SK-N-SH treated with all-trans-retinoic acid at 6 μM for 48 hours (cell line): ENCODE measurements around the gene VAMP5.

ENCODE experiments used
- ATAC-seq: fragments of 200-7000 bp; cut with Tn5 transposase; 3 replicates; pipeline ENCODE4 v1.9.1; 2020; ENCODE audit warnings: mild to moderate bottlenecking, moderate library complexity
- BACH2 ChIP-seq: fragments of 250-450 bp; sonication (Bioruptor Pico); IDR thresholded peaks from 2 replicates; pipeline ENCODE4 v1.9.0; 2021; ENCODE audit warnings: mild to moderate bottlenecking, borderline replicate concordance
- CSDC2 ChIP-seq: fragments of 250-450 bp; sonication (Bioruptor Pico); IDR thresholded peaks from 2 replicates; pipeline ENCODE4 v1.5.0; 2020; ENCODE audit warnings: mild to moderate bottlenecking, moderate library complexity
- ESRRG ChIP-seq: fragments of 250-450 bp; sonication (Bioruptor Pico); IDR thresholded peaks from 2 replicates; pipeline ENCODE4 v1.6.1; 2021; ENCODE audit warnings: mild to moderate bottlenecking
- ISL1 ChIP-seq: fragments of 250-450 bp; sonication (Bioruptor Pico); IDR thresholded peaks from 2 replicates; pipeline ENCODE4 v2.1.2; 2022; ENCODE audit warnings: mild to moderate bottlenecking, moderate library complexity
- OSR1 ChIP-seq: fragments of 250-450 bp; sonication (Bioruptor Pico); IDR thresholded peaks from 2 replicates; pipeline ENCODE4 v1.8.0; 2022; ENCODE audit warnings: moderate library complexity, mild to moderate bottlenecking, inconsistent platforms
- PPARA ChIP-seq: fragments of 250-450 bp; sonication (Bioruptor Pico); IDR thresholded peaks from 2 replicates; pipeline ENCODE4 v1.5.0; 2020; ENCODE audit warnings: mild to moderate bottlenecking, borderline replicate concordance
- SNAI2 ChIP-seq: fragments of 250-450 bp; sonication (Bioruptor Pico); IDR thresholded peaks from 2 replicates; pipeline ENCODE4 v1.5.0; 2020; ENCODE audit warnings: mild to moderate bottlenecking, moderate library complexity
- TCF4 ChIP-seq: fragments of 250-450 bp; sonication (Bioruptor Pico); IDR thresholded peaks from 2 replicates; pipeline ENCODE4 v1.8.0; 2021; ENCODE audit warnings: mild to moderate bottlenecking, moderate library complexity, borderline replicate concordance
- TOX ChIP-seq: fragments of 250-450 bp; sonication (Bioruptor Pico); IDR thresholded peaks from 2 replicates; pipeline ENCODE4 v1.8.0; 2021; ENCODE audit warnings: mild to moderate bottlenecking, moderate library complexity, borderline replicate concordance
- ZC3H10 ChIP-seq: fragments of 250-450 bp; sonication (Bioruptor Pico); IDR thresholded peaks from 2 replicates; pipeline ENCODE4 v1.5.1; 2021; ENCODE audit warnings: mild to moderate bottlenecking, moderate library complexity
- ZFP3 ChIP-seq: fragments of 250-450 bp; sonication (Bioruptor Pico); IDR thresholded peaks from 2 replicates; pipeline ENCODE4 v1.5.0; 2020; ENCODE audit warnings: mild to moderate bottlenecking, moderate library complexity
- ZFP30 ChIP-seq: fragments of 450-650 bp; formaldehyde crosslinking; IDR thresholded peaks from 2 replicates; pipeline ENCODE4 v1.5.0; 2022; ENCODE audit warnings: mild to moderate bottlenecking, moderate library complexity
- ZNF565 ChIP-seq: fragments of 450-650 bp; formaldehyde crosslinking; conservative IDR thresholded peaks from 2 replicates; pipeline ENCODE4 v1.5.0; 2020; ENCODE audit warnings: low read depth, mild to moderate bottlenecking, moderate library complexity
- ZNF70 ChIP-seq: fragments of 450-650 bp; formaldehyde crosslinking; IDR thresholded peaks from 2 replicates; pipeline ENCODE4 v1.5.0; 2020; ENCODE audit warnings: mild to moderate bottlenecking, moderate library complexity
- ZNF8 ChIP-seq: fragments of 450-650 bp; formaldehyde crosslinking; IDR thresholded peaks from 2 replicates; pipeline ENCODE4 v1.5.0; 2020; ENCODE audit warnings: mild to moderate bottlenecking, moderate library complexity
- TF ChIP-seq, protein P1 (sequence below): fragments of 250-450 bp; sonication (Bioruptor Pico); IDR thresholded peaks from 2 replicates; pipeline ENCODE4 v1.5.1; 2020; ENCODE audit warnings: low read depth, mild to moderate bottlenecking, moderate library complexity
- TF ChIP-seq, protein P2 (sequence below): fragments of 250-450 bp; sonication (Bioruptor Pico); IDR thresholded peaks from 2 replicates; pipeline ENCODE4 v1.5.0; 2020; ENCODE audit warnings: mild to moderate bottlenecking, moderate library complexity
- TF ChIP-seq, protein P3 (sequence below): fragments of 250-450 bp; sonication (Bioruptor Pico); IDR thresholded peaks from 2 replicates; pipeline ENCODE4 v1.8.0; 2021; ENCODE audit warnings: low read depth, mild to moderate bottlenecking, moderate library complexity, borderline replicate concordance
- TF ChIP-seq, protein P4 (sequence below): fragments of 250-450 bp; sonication (Bioruptor Pico); IDR thresholded peaks from 2 replicates; pipeline ENCODE4 v1.5.1; 2021; ENCODE audit warnings: mild to moderate bottlenecking, moderate library complexity
- TF ChIP-seq, protein P5 (sequence below): fragments of 250-450 bp; sonication (Bioruptor Pico); IDR thresholded peaks from 2 replicates; pipeline ENCODE4 v1.8.0; 2020; ENCODE audit warnings: mild to moderate bottlenecking, moderate library complexity, borderline replicate concordance

VAMP5 gene

DNA sequence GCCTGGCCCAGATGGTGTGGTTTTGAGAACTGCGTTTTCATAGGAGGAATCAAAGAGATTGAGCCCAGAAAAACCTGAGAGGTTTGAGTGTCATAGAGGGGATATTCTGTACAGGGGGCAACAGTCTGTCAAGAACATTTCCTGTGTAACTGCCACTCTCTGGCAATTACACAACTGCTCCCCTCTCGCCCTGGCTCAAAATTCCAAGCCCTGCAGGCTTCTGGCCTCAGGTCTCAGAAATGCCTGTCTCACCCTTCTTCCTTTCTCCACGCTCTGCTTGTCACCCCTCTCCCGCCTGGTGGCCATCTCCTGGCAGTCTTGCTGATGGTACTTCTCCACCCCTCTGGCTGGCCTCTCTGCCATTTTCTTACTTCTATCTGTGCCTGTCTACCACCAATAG lies 4.0 kb downstream of the VAMP5 start:
- no peak for TF ChIP-seq ZNF70 (CRISPR knock-in tag)
- TF ChIP-seq SNAI2 = no peak
- no peak for TF ChIP-seq ZNF8 (CRISPR knock-in tag)
- TF ChIP-seq ESRRG (CRISPR knock-in tag) = no peak
- TF ChIP-seq, protein P1, sequence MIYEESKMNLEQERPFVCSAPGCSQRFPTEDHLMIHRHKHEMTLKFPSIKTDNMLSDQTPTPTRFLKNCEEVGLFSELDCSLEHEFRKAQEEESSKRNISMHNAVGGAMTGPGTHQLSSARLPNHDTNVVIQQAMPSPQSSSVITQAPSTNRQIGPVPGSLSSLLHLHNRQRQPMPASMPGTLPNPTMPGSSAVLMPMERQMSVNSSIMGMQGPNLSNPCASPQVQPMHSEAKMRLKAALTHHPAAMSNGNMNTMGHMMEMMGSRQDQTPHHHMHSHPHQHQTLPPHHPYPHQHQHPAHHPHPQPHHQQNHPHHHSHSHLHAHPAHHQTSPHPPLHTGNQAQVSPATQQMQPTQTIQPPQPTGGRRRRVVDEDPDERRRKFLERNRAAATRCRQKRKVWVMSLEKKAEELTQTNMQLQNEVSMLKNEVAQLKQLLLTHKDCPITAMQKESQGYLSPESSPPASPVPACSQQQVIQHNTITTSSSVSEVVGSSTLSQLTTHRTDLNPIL (CRISPR knock-in tag) = no peak
- no peak for TF ChIP-seq PPARA (CRISPR knock-in tag)
- TF ChIP-seq, protein P2, sequence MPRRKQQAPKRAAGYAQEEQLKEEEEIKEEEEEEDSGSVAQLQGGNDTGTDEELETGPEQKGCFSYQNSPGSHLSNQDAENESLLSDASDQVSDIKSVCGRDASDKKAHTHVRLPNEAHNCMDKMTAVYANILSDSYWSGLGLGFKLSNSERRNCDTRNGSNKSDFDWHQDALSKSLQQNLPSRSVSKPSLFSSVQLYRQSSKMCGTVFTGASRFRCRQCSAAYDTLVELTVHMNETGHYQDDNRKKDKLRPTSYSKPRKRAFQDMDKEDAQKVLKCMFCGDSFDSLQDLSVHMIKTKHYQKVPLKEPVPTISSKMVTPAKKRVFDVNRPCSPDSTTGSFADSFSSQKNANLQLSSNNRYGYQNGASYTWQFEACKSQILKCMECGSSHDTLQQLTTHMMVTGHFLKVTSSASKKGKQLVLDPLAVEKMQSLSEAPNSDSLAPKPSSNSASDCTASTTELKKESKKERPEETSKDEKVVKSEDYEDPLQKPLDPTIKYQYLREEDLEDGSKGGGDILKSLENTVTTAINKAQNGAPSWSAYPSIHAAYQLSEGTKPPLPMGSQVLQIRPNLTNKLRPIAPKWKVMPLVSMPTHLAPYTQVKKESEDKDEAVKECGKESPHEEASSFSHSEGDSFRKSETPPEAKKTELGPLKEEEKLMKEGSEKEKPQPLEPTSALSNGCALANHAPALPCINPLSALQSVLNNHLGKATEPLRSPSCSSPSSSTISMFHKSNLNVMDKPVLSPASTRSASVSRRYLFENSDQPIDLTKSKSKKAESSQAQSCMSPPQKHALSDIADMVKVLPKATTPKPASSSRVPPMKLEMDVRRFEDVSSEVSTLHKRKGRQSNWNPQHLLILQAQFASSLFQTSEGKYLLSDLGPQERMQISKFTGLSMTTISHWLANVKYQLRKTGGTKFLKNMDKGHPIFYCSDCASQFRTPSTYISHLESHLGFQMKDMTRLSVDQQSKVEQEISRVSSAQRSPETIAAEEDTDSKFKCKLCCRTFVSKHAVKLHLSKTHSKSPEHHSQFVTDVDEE (CRISPR knock-in tag) = no peak
- no peak for TF ChIP-seq ISL1 (CRISPR knock-in tag)
- TF ChIP-seq TOX (CRISPR knock-in tag) = no peak
- TF ChIP-seq, protein P3, sequence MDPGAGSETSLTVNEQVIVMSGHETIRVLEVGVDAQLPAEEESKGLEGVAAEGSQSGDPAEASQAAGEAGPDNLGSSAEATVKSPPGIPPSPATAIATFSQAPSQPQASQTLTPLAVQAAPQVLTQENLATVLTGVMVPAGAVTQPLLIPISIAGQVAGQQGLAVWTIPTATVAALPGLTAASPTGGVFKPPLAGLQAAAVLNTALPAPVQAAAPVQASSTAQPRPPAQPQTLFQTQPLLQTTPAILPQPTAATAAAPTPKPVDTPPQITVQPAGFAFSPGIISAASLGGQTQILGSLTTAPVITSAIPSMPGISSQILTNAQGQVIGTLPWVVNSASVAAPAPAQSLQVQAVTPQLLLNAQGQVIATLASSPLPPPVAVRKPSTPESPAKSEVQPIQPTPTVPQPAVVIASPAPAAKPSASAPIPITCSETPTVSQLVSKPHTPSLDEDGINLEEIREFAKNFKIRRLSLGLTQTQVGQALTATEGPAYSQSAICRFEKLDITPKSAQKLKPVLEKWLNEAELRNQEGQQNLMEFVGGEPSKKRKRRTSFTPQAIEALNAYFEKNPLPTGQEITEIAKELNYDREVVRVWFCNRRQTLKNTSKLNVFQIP (CRISPR knock-in tag) = no peak
- TF ChIP-seq, protein P4, sequence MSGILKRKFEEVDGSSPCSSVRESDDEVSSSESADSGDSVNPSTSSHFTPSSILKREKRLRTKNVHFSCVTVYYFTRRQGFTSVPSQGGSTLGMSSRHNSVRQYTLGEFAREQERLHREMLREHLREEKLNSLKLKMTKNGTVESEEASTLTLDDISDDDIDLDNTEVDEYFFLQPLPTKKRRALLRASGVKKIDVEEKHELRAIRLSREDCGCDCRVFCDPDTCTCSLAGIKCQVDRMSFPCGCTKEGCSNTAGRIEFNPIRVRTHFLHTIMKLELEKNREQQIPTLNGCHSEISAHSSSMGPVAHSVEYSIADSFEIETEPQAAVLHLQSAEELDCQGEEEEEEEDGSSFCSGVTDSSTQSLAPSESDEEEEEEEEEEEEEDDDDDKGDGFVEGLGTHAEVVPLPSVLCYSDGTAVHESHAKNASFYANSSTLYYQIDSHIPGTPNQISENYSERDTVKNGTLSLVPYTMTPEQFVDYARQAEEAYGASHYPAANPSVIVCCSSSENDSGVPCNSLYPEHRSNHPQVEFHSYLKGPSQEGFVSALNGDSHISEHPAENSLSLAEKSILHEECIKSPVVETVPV (CRISPR knock-in tag) = no peak
- ATAC-seq = no peak

DNA sequence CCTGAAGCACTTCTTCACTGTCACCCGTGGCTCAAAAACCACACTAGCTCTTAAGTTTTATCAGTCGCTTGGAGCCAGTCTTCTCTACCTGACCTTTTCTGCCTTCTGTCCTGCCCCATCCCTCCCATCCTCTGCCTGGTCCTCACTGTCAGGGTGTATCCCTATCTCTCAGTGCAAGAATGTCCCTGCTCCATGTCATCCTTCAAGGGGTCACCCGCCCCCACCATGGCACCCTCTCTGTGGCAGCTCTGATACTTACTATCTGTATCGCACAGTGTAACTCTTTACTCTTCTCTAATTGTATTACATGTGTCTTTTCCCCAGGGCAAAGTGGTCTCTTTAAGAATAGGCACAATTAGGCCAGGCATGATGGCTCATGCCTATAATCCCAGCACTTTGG lies 4.4 kb downstream of the VAMP5 start:
- no peak for ATAC-seq
- no peak for TF ChIP-seq ZC3H10 (CRISPR knock-in tag)
- TF ChIP-seq OSR1 (CRISPR knock-in tag) = no peak
- TF ChIP-seq, all 23 proteins: peak for 0

DNA sequence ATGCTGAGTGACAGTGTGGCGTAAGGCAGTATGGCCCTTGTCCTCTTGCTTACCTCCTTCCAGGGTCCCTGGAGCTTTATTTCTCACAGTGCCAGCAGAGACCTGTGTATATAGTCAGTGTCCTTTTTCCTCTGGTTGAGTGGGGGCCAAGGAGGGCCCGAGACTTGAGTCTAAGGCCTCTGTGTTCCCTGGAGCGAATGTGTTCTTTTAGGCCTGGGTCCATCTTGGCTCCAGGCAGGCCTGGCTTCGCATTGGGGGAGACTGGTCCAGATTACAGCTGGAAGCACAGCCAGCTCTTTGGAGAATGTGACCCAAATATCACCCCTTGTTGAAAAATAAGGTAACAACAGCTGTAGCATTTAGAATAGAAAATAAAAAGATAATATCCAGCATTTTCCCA lies 5.0 kb downstream of the VAMP5 start:
- TF ChIP-seq, protein P2 (CRISPR knock-in tag) = no peak
- TF ChIP-seq OSR1 (CRISPR knock-in tag) (no peak), BACH2 (no peak), ZFP3 (CRISPR knock-in tag) (no peak), ISL1 (CRISPR knock-in tag) (no peak), CSDC2 (no peak), ZFP30 (CRISPR knock-in tag) (no peak), ZC3H10 (CRISPR knock-in tag) (no peak), ZNF565 (CRISPR knock-in tag) (no peak), ESRRG (CRISPR knock-in tag) (no peak), TCF4 (CRISPR knock-in tag) (no peak)
- TF ChIP-seq, protein P1 (CRISPR knock-in tag) = no peak
- TF ChIP-seq, protein P3 (CRISPR knock-in tag) = no peak
- TF ChIP-seq, protein P4 (CRISPR knock-in tag) = no peak
- TF ChIP-seq, protein P5, sequence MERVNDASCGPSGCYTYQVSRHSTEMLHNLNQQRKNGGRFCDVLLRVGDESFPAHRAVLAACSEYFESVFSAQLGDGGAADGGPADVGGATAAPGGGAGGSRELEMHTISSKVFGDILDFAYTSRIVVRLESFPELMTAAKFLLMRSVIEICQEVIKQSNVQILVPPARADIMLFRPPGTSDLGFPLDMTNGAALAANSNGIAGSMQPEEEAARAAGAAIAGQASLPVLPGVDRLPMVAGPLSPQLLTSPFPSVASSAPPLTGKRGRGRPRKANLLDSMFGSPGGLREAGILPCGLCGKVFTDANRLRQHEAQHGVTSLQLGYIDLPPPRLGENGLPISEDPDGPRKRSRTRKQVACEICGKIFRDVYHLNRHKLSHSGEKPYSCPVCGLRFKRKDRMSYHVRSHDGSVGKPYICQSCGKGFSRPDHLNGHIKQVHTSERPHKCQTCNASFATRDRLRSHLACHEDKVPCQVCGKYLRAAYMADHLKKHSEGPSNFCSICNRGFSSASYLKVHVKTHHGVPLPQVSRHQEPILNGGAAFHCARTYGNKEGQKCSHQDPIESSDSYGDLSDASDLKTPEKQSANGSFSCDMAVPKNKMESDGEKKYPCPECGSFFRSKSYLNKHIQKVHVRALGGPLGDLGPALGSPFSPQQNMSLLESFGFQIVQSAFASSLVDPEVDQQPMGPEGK (CRISPR knock-in tag) = no peak
- ATAC-seq = no peak
